Astrocyte (in vitro differentiated cells and primary cell): ENCODE measurements around the gene IL6.

ENCODE experiments used
- CTCF ChIP-seq: IDR thresholded peaks from 2 replicates; pipeline ENCODE4 v1.5.1; 2011; ENCODE audit warnings: low read depth, mild to moderate bottlenecking, inconsistent platforms, low read length, moderate library complexity; ENCODE audit not compliant: insufficient read depth
- EZH2 ChIP-seq: IDR thresholded peaks from 2 replicates; pipeline ENCODE4 v1.6.1; 2012; ENCODE audit warnings: mild to moderate bottlenecking, low read length, inconsistent platforms; ENCODE audit not compliant: insufficient read depth

- TF ChIP-seq CTCF (no peak), EZH2 (no peak)
These were observed 6.8 kb downstream of the IL6 start for GRCh38 chr7:22733761-22734160.
